Measurements from ENCODE around the gene MERTK. TPM values are rescaled to one million over a fixed set of nuclear protein-coding genes. Genes with fewer than 3 reads are reported as not detected.
A peak's percentile ranks its signal among the peaks of the same experiment; 100 is the strongest.

Gene MERTK
- total and polyA plus RNA-seq, 2 of the 13 experiments (the other 11 are each of a cell fraction or from before 2014, with no cell fraction given): 37.3 to 44.7 TPM

DNA sequence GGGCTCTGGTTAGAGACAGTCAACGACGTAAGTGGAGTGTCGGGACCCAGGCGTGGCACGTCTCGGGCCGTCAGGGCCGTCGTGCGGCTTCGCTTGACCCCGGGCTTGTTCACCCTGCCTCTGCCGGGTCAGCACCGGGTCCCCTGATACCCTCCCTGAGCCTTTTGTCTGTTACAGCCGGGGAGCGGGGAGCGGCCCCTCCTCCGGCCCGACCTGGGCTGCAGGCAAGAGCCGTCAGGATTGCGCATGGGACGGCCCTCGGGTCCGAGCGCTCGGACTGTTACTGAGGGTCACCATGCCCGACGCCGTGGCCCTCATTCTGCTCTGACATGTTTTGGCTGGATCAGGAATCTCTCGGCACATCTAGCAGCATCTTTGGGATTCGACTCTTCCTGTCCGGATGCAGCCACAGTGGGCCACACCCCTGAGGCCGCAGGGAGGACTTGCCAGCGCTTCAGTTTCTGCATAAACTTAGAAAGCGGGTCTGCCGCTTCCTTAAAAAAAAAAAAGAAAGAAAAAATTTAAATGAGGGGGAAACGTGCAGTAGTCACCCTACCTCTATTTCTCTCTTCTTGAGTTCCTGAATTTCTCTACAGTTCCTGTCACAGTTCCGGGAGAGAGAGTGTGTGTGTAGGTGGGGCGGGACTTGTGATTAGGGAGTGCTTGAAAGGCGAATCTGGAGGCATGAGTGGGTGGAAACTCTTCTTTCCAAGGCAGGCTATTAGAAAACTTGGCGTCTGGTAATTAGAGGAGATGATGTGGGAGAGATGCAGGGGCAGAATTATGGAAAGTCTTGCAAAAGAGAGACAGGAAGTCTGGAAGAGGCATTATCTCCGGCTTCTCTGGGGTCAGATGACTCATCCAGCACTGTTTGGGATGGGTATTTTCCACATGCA is 157.6 kb downstream of the MERTK start (continued):
- no peak; the same call in 1 of the 2 replicates for TF ChIP-seq ZNF605 (CRISPR knock-in tag; IDR thresholded peaks at IDR 0.05)
- TF ChIP-seq, protein P1, sequence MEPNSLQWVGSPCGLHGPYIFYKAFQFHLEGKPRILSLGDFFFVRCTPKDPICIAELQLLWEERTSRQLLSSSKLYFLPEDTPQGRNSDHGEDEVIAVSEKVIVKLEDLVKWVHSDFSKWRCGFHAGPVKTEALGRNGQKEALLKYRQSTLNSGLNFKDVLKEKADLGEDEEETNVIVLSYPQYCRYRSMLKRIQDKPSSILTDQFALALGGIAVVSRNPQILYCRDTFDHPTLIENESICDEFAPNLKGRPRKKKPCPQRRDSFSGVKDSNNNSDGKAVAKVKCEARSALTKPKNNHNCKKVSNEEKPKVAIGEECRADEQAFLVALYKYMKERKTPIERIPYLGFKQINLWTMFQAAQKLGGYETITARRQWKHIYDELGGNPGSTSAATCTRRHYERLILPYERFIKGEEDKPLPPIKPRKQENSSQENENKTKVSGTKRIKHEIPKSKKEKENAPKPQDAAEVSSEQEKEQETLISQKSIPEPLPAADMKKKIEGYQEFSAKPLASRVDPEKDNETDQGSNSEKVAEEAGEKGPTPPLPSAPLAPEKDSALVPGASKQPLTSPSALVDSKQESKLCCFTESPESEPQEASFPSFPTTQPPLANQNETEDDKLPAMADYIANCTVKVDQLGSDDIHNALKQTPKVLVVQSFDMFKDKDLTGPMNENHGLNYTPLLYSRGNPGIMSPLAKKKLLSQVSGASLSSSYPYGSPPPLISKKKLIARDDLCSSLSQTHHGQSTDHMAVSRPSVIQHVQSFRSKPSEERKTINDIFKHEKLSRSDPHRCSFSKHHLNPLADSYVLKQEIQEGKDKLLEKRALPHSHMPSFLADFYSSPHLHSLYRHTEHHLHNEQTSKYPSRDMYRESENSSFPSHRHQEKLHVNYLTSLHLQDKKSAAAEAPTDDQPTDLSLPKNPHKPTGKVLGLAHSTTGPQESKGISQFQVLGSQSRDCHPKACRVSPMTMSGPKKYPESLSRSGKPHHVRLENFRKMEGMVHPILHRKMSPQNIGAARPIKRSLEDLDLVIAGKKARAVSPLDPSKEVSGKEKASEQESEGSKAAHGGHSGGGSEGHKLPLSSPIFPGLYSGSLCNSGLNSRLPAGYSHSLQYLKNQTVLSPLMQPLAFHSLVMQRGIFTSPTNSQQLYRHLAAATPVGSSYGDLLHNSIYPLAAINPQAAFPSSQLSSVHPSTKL (CRISPR knock-in tag; IDR thresholded peaks at IDR 0.05): peak; percentile 39
- TF ChIP-seq, protein P2, sequence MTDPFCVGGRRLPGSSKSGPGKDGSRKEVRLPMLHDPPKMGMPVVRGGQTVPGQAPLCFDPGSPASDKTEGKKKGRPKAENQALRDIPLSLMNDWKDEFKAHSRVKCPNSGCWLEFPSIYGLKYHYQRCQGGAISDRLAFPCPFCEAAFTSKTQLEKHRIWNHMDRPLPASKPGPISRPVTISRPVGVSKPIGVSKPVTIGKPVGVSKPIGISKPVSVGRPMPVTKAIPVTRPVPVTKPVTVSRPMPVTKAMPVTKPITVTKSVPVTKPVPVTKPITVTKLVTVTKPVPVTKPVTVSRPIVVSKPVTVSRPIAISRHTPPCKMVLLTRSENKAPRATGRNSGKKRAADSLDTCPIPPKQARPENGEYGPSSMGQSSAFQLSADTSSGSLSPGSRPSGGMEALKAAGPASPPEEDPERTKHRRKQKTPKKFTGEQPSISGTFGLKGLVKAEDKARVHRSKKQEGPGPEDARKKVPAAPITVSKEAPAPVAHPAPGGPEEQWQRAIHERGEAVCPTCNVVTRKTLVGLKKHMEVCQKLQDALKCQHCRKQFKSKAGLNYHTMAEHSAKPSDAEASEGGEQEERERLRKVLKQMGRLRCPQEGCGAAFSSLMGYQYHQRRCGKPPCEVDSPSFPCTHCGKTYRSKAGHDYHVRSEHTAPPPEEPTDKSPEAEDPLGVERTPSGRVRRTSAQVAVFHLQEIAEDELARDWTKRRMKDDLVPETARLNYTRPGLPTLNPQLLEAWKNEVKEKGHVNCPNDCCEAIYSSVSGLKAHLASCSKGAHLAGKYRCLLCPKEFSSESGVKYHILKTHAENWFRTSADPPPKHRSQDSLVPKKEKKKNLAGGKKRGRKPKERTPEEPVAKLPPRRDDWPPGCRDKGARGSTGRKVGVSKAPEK (CRISPR knock-in tag; IDR thresholded peaks at IDR 0.05; ENCODE audit: borderline replicate concordance): no peak
- 0 out of 2 replicates have a peak, but pooled peaks have one; percentile 46 for TF ChIP-seq DMAP1 (CRISPR knock-in tag; IDR thresholded peaks at IDR 0.05)
- no peak for TF ChIP-seq FOXC1 (CRISPR knock-in tag; IDR thresholded peaks at IDR 0.05; ENCODE audit: borderline replicate concordance)
- TF ChIP-seq, protein P3, sequence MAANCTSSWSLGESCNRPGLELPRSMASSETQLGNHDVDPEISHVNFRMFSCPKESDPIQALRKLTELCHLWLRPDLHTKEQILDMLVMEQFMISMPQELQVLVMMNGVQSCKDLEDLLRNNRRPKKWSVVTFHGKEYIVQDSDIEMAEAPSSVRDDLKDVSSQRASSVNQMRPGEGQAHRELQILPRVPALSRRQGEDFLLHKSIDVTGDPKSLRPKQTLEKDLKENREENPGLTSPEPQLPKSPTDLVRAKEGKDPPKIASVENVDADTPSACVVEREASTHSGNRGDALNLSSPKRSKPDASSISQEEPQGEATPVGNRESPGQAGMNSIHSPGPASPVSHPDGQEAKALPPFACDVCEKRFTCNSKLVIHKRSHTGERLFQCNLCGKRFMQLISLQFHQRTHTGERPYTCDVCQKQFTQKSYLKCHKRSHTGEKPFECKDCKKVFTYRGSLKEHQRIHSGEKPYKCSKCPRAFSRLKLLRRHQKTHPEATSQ (CRISPR knock-in tag; IDR thresholded peaks at IDR 0.05; ENCODE audit: borderline replicate concordance): no peak
- 0 out of 2 replicates have a peak, but pooled peaks have one; percentile 75 for TF ChIP-seq CHCHD3 (CRISPR knock-in tag; IDR thresholded peaks at IDR 0.05)
- peak; percentile 7; the same call in 1 of the 2 replicates for TF ChIP-seq ZNF567 (CRISPR knock-in tag; IDR thresholded peaks at IDR 0.05; ENCODE audit: borderline replicate concordance)
- TF ChIP-seq, protein P4, sequence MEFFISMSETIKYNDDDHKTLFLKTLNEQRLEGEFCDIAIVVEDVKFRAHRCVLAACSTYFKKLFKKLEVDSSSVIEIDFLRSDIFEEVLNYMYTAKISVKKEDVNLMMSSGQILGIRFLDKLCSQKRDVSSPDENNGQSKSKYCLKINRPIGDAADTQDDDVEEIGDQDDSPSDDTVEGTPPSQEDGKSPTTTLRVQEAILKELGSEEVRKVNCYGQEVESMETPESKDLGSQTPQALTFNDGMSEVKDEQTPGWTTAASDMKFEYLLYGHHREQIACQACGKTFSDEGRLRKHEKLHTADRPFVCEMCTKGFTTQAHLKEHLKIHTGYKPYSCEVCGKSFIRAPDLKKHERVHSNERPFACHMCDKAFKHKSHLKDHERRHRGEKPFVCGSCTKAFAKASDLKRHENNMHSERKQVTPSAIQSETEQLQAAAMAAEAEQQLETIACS (CRISPR knock-in tag; IDR thresholded peaks at IDR 0.05): peak; percentile 9; the same call in 1 of the 2 replicates
- TF ChIP-seq ZMAT3 (CRISPR knock-in tag; conservative IDR thresholded peaks at IDR 0.05): peak; percentile 82; the same call in 1 of the 2 replicates
- TF ChIP-seq ETV5 (CRISPR knock-in tag; IDR thresholded peaks at IDR 0.05; ENCODE audit: borderline replicate concordance): peak; percentile 75; the same call in 1 of the 2 replicates
- TF ChIP-seq, protein P5, sequence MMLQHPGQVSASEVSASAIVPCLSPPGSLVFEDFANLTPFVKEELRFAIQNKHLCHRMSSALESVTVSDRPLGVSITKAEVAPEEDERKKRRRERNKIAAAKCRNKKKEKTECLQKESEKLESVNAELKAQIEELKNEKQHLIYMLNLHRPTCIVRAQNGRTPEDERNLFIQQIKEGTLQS (CRISPR knock-in tag; IDR thresholded peaks at IDR 0.05): peak; percentile 58; the same call in 1 of the 2 replicates
- no peak for TF ChIP-seq MTA3 (CRISPR knock-in tag; IDR thresholded peaks at IDR 0.05)
- TF ChIP-seq PHF21A (CRISPR knock-in tag; IDR thresholded peaks at IDR 0.05): peak; percentile 29
- no peak for TF ChIP-seq NFE2L1 (CRISPR knock-in tag; IDR thresholded peaks at IDR 0.05; ENCODE audit: borderline replicate concordance)
- TF ChIP-seq SCMH1 (CRISPR knock-in tag; IDR thresholded peaks at IDR 0.05; ENCODE audit: borderline replicate concordance): no peak
